Right atrium auricular region (tissue), 2 donors: ENCODE measurements around the gene E4F1. TPM values are rescaled to one million over a fixed set of nuclear protein-coding genes. Genes with fewer than 3 reads are reported as not detected.

ENCODE experiments used
- DNase-seq: peaks from one replicate; pipeline ENCODE4 v3.0.0-alpha.2; 2019; ENCODE audit warnings: low spot score
- H3K27ac ChIP-seq, 2 donors: fragments of 200-600 bp; sonication (generic); 1 replicate in 1 of 2; 2 replicates in 1 of 2; pipeline ENCODE4 v1.5.1; 2016 to 2019
- H3K27me3 ChIP-seq, 2 donors: fragments of 200-600 bp; sonication (generic); one replicate each; pipeline versions ENCODE4 v1.5.1 to v1.6.0; 2017 to 2019
- H3K36me3 ChIP-seq: fragments of 200-600 bp; sonication (generic); one replicate; pipeline ENCODE4 v1.5.1; 2016
- H3K4me1 ChIP-seq, 2 donors: fragments of 200-600 bp; sonication (generic); one replicate each; pipeline versions ENCODE4 v1.5.1 to v1.6.0; 2017 to 2019
- H3K4me3 ChIP-seq, 2 donors: fragments of 200-600 bp; sonication (generic); 1 replicate in 1 of 2; 2 replicates in 1 of 2; pipeline ENCODE4 v1.5.1; 2017 to 2019; ENCODE audit warnings: mild to moderate bottlenecking in 1 of 2, moderate library complexity in 1 of 2
- H3K9me3 ChIP-seq, 2 donors: fragments of 200-600 bp; sonication (generic); one replicate each; pipeline ENCODE4 v1.5.1; 2019
- CTCF ChIP-seq, 2 donors: fragments of 200-600 bp; sonication (generic); IDR thresholded peaks; one replicate each; pipeline ENCODE4 v1.5.1; 2019; ENCODE audit warnings: antibody characterized with exemption in 2 of 2
- total RNA-seq, 2 donors: library from RNA; depleted of rRNA; stranded (reverse); fragments of >200 nt; gene quantifications; one replicate each; pipeline ENCODE4 v1.1.0, GENCODE V29; 2016

E4F1 gene
- total RNA-seq, 2 donors from 2014 or later = 10.0 to 16.7 TPM

GRCh38 chr16:2177101-2177500 lies 46.3 kb upstream of the E4F1 start:
- Histone ChIP-seq H3K4me3 (no peak overlapping the region), H3K27me3 (no peaks in the 10 kb centered on the region), H3K36me3 (peaks cover 40% of the 10 kb centered on the region), H3K9me3 (no peaks in the 10 kb centered on the region), H3K27ac (no peak overlapping the region), H3K4me1 (no peaks in the 10 kb centered on the region)
- DNase-seq = no peak
- TF ChIP-seq CTCF (IDR thresholded peaks at IDR 0.05) = no peak

GRCh38 chr16:2177561-2177960 lies 45.8 kb upstream of the E4F1 start:
- DNase-seq = no peak
- H3K4me1 ChIP-seq = no peaks in the 10 kb centered on the region
- H3K9me3 ChIP-seq = no peaks in the 10 kb centered on the region
- H3K4me3 ChIP-seq = no peak overlapping the region
- H3K27ac ChIP-seq = no peak overlapping the region
- no peaks in the 10 kb centered on the region for H3K27me3 ChIP-seq
- H3K36me3 ChIP-seq = peaks cover 36% of the 10 kb centered on the region
- no peak for TF ChIP-seq CTCF (IDR thresholded peaks at IDR 0.05)

GRCh38 chr16:2178321-2179106 lies 44.9 kb upstream of the E4F1 start:
- Histone ChIP-seq H3K27ac (no peak overlapping the region), H3K27me3 (no peaks in the 10 kb centered on the region), H3K4me3 (no peak overlapping the region), H3K4me1 (no peaks in the 10 kb centered on the region), H3K36me3 (peaks cover 29% of the 10 kb centered on the region), H3K9me3 (no peaks in the 10 kb centered on the region)
- no peak for TF ChIP-seq CTCF (IDR thresholded peaks at IDR 0.05)
- DNase-seq = no peak

DNA sequence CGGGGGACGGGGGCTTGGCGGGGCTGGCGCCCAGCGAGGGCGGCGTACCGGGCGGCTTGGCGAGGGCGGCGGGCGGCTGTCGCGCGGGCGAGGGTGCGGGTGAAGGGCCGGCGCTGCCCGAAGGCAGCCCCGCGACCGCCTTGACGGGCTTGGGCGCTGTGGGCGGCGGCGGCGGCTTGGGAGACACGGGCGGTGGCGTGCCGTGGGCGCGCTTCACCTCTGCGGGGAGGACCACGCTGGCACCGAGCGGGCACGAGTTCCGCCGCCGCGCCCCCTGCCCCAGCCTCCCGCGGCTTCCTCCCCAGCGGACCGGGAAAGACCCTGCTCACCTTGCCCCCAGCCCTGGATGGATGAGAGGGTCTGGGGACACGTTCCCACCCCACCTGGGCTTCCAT lies 44.3 kb upstream of the E4F1 start:
- peaks cover 23% of the 10 kb centered on the region for H3K36me3 ChIP-seq
- no peaks in the 10 kb centered on the region for H3K4me1 ChIP-seq
- H3K4me3 ChIP-seq = no peak overlapping the region
- no peak for TF ChIP-seq CTCF (IDR thresholded peaks at IDR 0.05)
- no peak for DNase-seq
- no peak overlapping the region for H3K27ac ChIP-seq
- no peaks in the 10 kb centered on the region for H3K9me3 ChIP-seq
- no peaks in the 10 kb centered on the region for H3K27me3 ChIP-seq

DNA sequence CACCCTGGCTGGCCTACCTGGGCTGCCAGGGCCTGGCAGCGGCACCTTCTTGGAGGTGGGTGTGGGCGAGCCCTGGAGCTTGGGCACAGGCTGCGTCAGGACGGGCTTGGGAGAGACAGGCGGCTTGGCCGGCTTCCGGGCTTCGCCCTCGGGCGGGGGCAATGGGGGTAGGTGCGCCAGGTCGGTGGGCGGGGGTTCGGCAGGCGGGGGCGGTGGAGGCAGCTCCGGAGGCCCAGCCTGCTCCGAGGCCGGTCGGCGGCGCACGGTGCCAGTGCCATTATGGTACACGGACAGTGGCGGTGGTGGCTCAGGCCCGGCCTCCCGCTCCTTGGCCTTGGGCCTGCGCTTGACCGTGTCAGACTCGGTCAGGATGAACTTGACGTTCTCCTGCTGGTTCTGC lies 43.8 kb upstream of the E4F1 start:
- Histone ChIP-seq H3K27ac (no peak overlapping the region), H3K4me1 (no peaks in the 10 kb centered on the region)

More for the DNA sequence above, 43.8 kb upstream of the E4F1 start:
- Histone ChIP-seq H3K4me3 (no peak overlapping the region), H3K36me3 (peaks cover 18% of the 10 kb centered on the region), H3K9me3 (no peaks in the 10 kb centered on the region), H3K27me3 (no peaks in the 10 kb centered on the region)
- TF ChIP-seq CTCF (IDR thresholded peaks at IDR 0.05) = no peak
- DNase-seq = no peak
